Upper lobe of left lung (tissue), 4 donors: ENCODE measurements around the gene FTCDNL1.

Experiments
- POLR2AphosphoS5 ChIP-seq, 2 donors: sonication (generic); formaldehyde crosslinking; IDR thresholded peaks; one replicate each; pipeline ENCODE4 v1.5.1; 2017; ENCODE audit warnings: antibody characterized with exemption in 2 of 2
- TF ChIP-seq, protein P1 (sequence below), 6 experiments: fragments of 450-650 bp in 4 of 6; fragments of 200-600 bp in 2 of 6; sonication (generic) in 2 of 6; IDR thresholded peaks; one replicate each; pipeline ENCODE4 v1.5.1; 2016 to 2019; ENCODE audit warnings: antibody characterized with exemption in 6 of 6

DNA sequence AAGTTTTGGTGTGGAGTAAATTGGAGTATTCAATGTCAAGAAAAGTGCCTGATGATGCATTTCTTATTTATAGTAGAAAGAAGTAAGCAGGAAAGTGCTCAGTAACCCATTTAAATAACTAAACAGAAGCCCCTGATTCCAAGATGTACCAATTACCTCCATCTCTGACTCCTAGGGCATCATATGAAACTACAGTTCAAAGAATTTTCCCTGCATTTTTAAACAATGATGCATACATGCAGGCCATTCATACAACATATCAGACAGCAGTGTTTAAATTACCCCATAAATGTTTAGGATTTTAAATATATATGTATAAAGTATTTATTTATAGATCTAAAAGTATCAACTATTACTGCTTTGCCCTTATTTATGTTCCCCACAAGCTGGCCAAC, 36.2 kb downstream of the FTCDNL1 start:
- TF ChIP-seq, protein P1, sequence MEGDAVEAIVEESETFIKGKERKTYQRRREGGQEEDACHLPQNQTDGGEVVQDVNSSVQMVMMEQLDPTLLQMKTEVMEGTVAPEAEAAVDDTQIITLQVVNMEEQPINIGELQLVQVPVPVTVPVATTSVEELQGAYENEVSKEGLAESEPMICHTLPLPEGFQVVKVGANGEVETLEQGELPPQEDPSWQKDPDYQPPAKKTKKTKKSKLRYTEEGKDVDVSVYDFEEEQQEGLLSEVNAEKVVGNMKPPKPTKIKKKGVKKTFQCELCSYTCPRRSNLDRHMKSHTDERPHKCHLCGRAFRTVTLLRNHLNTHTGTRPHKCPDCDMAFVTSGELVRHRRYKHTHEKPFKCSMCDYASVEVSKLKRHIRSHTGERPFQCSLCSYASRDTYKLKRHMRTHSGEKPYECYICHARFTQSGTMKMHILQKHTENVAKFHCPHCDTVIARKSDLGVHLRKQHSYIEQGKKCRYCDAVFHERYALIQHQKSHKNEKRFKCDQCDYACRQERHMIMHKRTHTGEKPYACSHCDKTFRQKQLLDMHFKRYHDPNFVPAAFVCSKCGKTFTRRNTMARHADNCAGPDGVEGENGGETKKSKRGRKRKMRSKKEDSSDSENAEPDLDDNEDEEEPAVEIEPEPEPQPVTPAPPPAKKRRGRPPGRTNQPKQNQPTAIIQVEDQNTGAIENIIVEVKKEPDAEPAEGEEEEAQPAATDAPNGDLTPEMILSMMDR (IDR thresholded peaks at IDR 0.05) = no peak
- no peak for TF ChIP-seq POLR2AphosphoS5 (IDR thresholded peaks at IDR 0.05)
